Activated CD8-positive, alpha-beta T cell treated with anti-CD3 and anti-CD28 coated beads for 36 hours (primary cell): ENCODE measurements around the gene SCN8A. TPM values are rescaled to one million over a fixed set of nuclear protein-coding genes. Genes with fewer than 3 reads are reported as not detected.

Experiments
- ATAC-seq: fragments of 200-7000 bp; cut with Tn5 transposase; one replicate; pipeline ENCODE4 v1.10.0; 2021; ENCODE audit warnings: mild to moderate bottlenecking, moderate library complexity
- CTCF ChIA-PET: fragments of 350-600 bp; sonication (Branson Sonifier 250); formaldehyde crosslinking; loops from one replicate; lab custom pipeline; 2021; ENCODE audit warnings: antibody characterized with exemption; lab: Charles Lee
- POLR2A ChIA-PET: fragments of 350-600 bp; sonication (Branson Sonifier 250); formaldehyde crosslinking; loops from one replicate; lab custom pipeline; 2021; ENCODE audit warnings: antibody characterized with exemption; lab: Charles Lee
- DNase-seq: peaks from one replicate; pipeline ENCODE4 v3.0.0-alpha.2; 2020
- H3K27ac Mint-ChIP-seq: one replicate; pipeline ENCODE4 v1.8.0; 2021; ENCODE audit warnings: mild to moderate bottlenecking, mixed read lengths
- H3K27me3 Mint-ChIP-seq: one replicate; pipeline ENCODE4 v1.8.0; 2021; ENCODE audit warnings: mixed read lengths
- H3K36me3 Mint-ChIP-seq: one replicate; pipeline ENCODE4 v1.8.0; 2021; ENCODE audit warnings: low read depth, mixed read lengths
- H3K4me1 Mint-ChIP-seq: one replicate; pipeline ENCODE4 v1.8.0; 2021; ENCODE audit warnings: low read depth, mixed read lengths
- H3K4me3 Mint-ChIP-seq: one replicate; pipeline ENCODE4 v1.8.0; 2021; ENCODE audit warnings: mild to moderate bottlenecking, moderate library complexity, mixed read lengths
- H3K9me3 Mint-ChIP-seq: one replicate; pipeline ENCODE4 v1.8.0; 2021; ENCODE audit warnings: mixed read lengths
- CTCF ChIP-seq: fragments of 200-600 bp; IDR thresholded peaks from one replicate; pipeline ENCODE4 v1.8.0; 2022; ENCODE audit warnings: antibody characterized with exemption, mild to moderate bottlenecking
- intact Hi-C: fragments of 100-400 bp; cut with micrococcal nuclease; formaldehyde crosslinking; loops from one replicate; pipeline ENCODE4 v1.10.0; 2022
- total RNA-seq, 2 experiments: library from RNA; stranded (reverse); gene quantifications; one replicate each; pipeline ENCODE4 v1.2.3, GENCODE V29; 2021

The SCN8A gene
- total RNA-seq, 2 experiments from 2014 or later = 0.77 to 0.78 TPM

- CTCF ChIA-PET = no interaction called here
- no peak overlapping the region for H3K4me3 Mint-ChIP-seq
Observed at GRCh38 chr12:51726161-51726560, 135.1 kb downstream of the SCN8A start.

DNA sequence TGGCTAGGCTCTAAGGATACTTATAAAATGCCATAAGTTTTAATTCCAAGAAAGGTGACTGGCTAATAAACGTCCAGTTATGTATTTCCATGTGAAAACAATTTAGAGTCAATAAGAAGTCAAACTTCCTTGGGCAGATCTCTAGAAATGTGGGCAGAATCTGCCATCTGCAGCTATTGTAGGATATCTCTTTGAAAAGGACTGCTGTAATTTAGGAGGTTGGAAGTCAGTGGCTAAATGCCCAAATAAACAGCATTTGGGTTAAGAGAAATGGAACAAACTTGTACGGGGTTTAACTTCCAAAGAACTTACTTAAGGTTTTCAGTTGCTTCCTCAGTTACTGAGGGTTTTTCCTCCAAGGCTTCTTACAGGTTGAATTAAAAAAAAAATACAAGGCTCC lies 135.9 kb downstream of the SCN8A start:
- TF ChIP-seq CTCF = no peak
- H3K27me3 Mint-ChIP-seq = peaks cover 12% of the 10 kb centered on the region
- H3K4me3 Mint-ChIP-seq = no peak overlapping the region
- ATAC-seq (no peak), DNase-seq (no peak)
- intact Hi-C loops = no loop called here
- CTCF ChIA-PET = no interaction called here
- peaks cover 2% of the 10 kb centered on the region for H3K4me1 Mint-ChIP-seq
- H3K27ac Mint-ChIP-seq = no peak overlapping the region
- POLR2A ChIA-PET = no interaction called here
- H3K9me3 Mint-ChIP-seq = peaks cover 1% of the 10 kb centered on the region
- H3K36me3 Mint-ChIP-seq = no peaks in the 10 kb centered on the region

More at GRCh38 chr12:51726161-51726560, 135.1 kb downstream of the SCN8A start:
- DNase-seq = no peak
- no peak for ATAC-seq
- Mint-ChIP-seq H3K36me3 (no peaks in the 10 kb centered on the region), H3K27ac (no peak overlapping the region), H3K27me3 (peaks cover 19% of the 10 kb centered on the region), H3K9me3 (peaks cover 1% of the 10 kb centered on the region), H3K4me1 (peaks cover 10% of the 10 kb centered on the region)
- no peak for TF ChIP-seq CTCF
- POLR2A ChIA-PET = no interaction called here
- intact Hi-C loops = no loop called here

- no peak for TF ChIP-seq CTCF
Observed at GRCh38 chr12:51729331-51729730, 138.3 kb downstream of the SCN8A start.

DNA sequence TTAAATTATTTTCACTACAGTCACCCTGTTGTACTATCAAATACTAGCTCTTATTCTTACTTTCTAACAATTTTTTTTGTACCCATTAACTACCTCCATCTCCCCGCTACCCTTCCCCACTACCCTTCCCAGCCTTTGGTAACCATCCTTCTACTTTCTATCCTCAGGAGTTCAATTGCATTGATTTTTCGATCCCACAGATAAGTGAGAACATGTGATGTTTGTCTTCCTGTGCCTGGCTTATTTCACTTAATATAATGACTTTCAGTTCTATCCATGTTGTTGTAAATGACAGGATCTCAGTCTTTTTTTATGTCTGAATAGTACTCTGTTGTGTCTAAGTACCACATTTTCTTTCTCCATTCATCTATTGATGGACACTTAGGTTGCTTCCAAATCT lies 139.7 kb downstream of the SCN8A start:
- Mint-ChIP-seq H3K4me1 (no peaks in the 10 kb centered on the region), H3K4me3 (no peak overlapping the region), H3K9me3 (peaks cover 6% of the 10 kb centered on the region), H3K36me3 (no peaks in the 10 kb centered on the region), H3K27ac (no peak overlapping the region), H3K27me3 (peaks cover 7% of the 10 kb centered on the region)
- intact Hi-C loops = no loop called here
- CTCF ChIA-PET = no interaction called here
- DNase-seq (no peak), ATAC-seq (no peak)
- POLR2A ChIA-PET = no interaction called here
- TF ChIP-seq CTCF = no peak

More at GRCh38 chr12:51729331-51729730, 138.3 kb downstream of the SCN8A start:
- intact Hi-C loops = no loop called here
- Mint-ChIP-seq H3K27me3 (peaks cover 6% of the 10 kb centered on the region), H3K4me3 (no peak overlapping the region), H3K4me1 (no peaks in the 10 kb centered on the region), H3K9me3 (peaks cover 5% of the 10 kb centered on the region), H3K27ac (no peak overlapping the region), H3K36me3 (no peaks in the 10 kb centered on the region)
- POLR2A ChIA-PET = no interaction called here
- CTCF ChIA-PET = no interaction called here
- no peak for DNase-seq
- no peak for ATAC-seq

GRCh38 chr12:51740536-51740935 lies 149.5 kb downstream of the SCN8A start:
- H3K4me1 Mint-ChIP-seq = no peaks in the 10 kb centered on the region
- ChIA-PET POLR2A (no interaction called here), CTCF (no interaction called here)
- H3K36me3 Mint-ChIP-seq = no peaks in the 10 kb centered on the region
- intact Hi-C loops = no loop called here
- ATAC-seq (no peak), DNase-seq (no peak)
- no peak overlapping the region for H3K27ac Mint-ChIP-seq
- H3K27me3 Mint-ChIP-seq = no peaks in the 10 kb centered on the region
- peaks cover 8% of the 10 kb centered on the region for H3K9me3 Mint-ChIP-seq
- no peak for TF ChIP-seq CTCF
- no peak overlapping the region for H3K4me3 Mint-ChIP-seq
